HG02981 (cell line): ENCODE results near the gene TMEM222.
"Not testable (repeated sequence)": the region's sequence is repeated elsewhere in the genome, so short reads cannot be mapped to it uniquely, and the experiment has no call there.

Source experiments
- ATAC-seq: cut with Tn5 transposase; IDR thresholded peaks from one replicate; pipeline ENCODE4 v1.9.1; 2021; ENCODE audit warnings: mild to moderate bottlenecking, moderate library complexity; ENCODE audit not compliant: unreplicated experiment

The TMEM222 gene

GRCh38 chr1:27321813-27322568, at the start of gene TMEM222:
Gene TMEM222 (plus strand): TSS chr1:27322163. CDS start chr1:27322198, 35 bp downstream.
- peak; percentile 94 for ATAC-seq

GRCh38 chr1:27274204-27274603, 47.8 kb upstream of the TMEM222 start:
- no peak for ATAC-seq

- no peak for ATAC-seq
Measured at GRCh38 chr1:27275696-27276095, 46.3 kb upstream of the TMEM222 start.

DNA sequence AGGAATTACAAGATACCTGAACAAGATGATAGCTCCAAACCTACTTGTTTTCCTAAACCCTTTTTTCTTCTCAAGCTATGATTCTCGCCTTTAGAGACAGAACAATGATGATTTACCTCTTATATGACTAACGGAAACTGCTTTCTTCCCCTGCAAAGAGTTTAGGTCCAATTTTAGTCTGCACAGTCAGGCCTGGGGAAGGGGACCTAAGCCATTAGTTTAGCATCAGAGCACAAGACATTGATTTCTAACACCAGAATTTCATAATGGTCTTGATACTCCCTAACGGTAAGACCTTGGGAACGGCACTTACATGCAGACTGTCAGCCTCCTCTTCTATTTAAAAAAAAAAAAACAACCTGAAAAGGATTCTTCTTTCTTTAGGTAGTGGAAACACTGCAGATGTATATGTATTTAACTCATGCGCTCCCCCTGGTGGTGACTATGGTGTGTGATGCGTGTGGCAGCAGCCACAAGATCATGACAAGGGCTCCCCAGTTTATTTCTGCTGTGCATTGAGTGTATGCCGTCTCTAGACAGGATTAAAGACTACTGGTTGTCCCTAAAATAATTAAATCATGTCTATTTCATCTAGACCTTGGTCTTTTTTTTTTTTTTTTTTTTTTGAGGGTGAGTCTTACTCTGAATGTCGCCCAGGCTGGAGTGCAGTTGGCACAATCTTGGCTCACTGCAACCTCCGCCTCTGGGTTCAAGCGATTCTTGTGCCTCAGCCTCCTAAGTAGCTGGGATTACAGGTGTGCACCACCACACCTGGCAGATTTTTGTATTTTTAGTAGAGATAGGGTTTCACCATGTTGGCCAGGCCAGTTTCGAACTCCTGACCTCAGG, 37.3 kb upstream of the TMEM222 start:
- ATAC-seq, result no peak

- ATAC-seq, result no peak
Measured at GRCh38 chr1:27285274-27285660, 36.7 kb upstream of the TMEM222 start.

- not testable (repeated sequence) for ATAC-seq
Measured at GRCh38 chr1:27285821-27286220, 36.1 kb upstream of the TMEM222 start.

DNA sequence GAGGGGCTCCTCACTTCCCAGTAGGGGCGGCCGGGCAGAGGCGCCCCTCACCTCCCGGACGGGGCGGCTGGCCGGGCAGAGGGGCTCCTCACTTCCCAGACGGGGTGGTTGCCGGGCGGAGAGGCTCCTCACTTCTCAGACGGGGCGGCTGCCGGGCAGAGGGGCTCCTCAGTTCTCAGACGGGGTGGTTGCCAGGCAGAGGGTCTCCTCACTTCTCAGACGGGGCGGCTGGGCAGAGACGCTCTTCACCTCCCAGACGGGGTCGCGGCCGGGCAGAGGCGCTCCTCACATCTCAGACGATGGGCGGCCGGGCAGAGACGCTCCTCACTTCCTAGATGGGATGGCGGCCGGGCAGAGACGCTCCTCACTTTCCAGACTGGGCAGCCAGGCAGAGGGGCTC, 32.8 kb upstream of the TMEM222 start:
- not testable (repeated sequence) for ATAC-seq

DNA sequence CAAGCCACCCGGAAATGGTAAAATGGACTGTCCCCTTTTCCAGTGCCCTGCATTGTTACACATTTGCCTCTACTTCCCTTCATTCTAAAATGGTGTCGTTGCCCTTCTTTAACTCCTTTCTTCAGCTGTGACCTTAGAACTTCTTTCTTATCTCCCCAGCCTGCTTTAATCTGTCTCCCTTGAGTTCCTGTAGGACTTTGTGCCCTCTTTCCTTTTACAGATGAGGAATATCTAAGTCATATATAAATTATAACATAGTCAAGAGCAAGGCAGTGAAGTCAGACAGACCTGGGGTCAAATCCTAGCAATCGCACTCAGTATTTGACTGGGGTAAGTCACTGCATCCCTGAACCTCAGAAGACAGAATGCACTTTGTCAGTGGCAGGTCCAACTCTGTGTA, 31.4 kb upstream of the TMEM222 start:
- no peak for ATAC-seq

DNA sequence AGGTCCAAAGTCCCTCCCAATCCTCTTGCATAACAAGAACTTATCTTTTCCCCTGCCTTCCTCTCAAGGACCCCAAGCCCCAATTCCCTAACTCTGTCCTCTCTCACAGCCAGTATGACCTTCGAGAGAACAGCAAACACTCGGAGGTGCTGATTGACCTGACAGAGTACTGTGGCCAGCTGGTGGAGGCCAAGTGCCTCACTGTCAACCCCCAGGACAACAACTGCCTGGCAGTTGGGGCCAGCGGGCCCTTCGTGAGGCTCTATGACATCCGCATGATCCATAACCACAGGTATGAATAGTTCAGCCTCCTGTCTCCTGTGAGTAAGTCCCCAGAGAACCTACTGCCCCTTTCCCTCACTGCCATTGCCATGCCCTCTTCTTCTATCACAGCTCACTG, 29.9 kb upstream of the TMEM222 start:
- ATAC-seq, result no peak

- no peak for ATAC-seq
Measured at GRCh38 chr1:27293915-27294314, 28.0 kb upstream of the TMEM222 start.

GRCh38 chr1:27296773-27297291, 25.1 kb upstream of the TMEM222 start:
- ATAC-seq, result no peak

DNA sequence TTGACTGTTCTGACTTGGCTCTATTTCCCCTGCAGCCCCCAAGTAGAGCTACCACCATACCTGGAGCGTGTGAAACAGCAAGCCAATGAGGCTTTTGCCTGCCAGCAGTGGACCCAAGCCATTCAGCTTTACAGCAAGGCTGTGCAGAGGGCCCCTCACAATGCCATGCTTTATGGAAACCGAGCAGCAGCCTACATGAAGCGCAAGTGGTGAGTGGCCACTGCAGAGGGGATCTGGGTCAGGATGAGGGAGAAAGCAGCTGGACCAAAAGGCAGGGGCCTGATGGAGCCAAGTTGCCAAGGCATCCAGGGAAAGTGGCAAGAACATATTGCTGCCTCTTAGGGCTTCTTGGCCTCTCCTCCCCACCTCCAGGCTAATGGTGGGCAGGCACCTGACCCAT, 24.1 kb upstream of the TMEM222 start:
- no peak for ATAC-seq

- ATAC-seq, result no peak
Measured at GRCh38 chr1:27298632-27299384, 23.2 kb upstream of the TMEM222 start.

DNA sequence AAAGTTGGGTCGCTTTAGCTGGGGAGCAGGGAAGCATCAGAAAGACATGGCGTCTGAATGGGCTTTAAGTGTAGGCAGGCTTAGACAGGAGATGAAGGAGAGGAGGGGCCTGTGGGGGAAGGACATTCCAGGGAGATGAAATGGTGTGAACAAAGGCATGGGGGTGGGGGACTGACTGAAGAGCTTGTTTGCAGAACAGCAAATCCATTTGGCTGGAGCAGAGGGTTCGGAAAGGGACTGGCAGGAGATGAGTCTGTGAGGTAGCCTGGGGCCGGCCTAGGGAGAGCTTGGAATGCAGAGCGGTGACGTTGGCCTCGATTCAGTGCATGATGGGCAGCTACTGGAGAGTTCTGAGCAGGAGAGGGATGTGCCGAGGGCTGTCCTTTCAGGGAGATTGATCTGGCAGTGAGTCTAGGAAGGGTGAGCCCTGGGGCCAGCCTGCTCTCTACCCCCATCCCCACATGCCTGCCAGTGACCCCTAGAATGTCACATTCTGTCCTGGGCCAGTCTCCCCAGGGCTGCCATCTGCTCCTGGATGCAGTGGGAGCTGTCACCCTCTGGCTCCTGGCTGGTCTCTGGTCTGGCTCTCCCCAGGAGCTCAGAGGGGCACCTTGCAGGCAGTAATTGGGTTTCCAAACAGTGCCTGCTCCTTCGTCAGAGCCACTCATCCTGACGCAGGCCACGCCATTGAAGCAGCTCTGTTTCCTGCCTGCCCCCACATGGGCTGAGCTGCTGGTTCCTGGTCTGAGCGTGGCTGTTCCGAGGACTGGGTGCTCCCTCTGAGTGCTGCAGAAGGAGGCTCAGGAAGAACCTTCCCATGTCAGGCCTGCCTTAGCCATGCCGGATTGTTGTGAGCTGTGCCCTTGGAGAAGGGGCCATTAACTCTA, 22.3 kb upstream of the TMEM222 start:
- ATAC-seq, result no peak

DNA sequence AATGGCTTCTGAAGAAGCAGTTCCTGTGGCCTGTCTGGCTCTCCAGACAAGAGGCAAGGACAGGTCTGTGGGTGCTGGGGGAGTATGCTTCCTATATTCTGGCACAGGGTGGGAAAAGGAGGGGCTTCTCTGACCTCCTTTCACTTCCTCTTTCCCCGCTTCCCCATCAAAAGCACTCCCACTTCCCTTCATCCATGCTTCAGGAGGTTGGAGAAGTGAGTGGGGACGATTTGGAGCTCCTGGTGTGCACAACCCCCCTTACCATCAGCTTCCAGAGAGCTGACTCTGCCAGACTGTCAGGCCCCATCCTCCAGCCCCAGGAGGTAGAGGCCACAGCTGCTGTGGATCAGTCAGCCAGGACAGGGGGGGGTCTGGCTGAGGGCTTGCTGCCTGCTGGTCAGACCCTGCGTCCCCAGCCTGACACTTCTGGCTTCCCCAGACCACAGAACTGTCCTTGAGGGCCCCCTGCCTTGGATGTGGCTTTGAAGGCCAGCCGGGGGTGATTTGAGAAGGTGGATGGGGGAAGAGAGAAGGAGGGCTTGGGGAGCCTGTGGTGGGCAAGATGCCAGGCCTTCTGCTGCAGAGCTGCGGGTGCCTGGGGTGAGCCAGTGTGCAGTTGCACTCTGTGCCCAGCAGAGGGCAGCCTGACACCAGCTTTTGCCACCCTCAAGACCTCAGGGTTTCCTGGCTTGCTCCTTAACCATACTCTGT, 21.5 kb upstream of the TMEM222 start:
- peak; percentile 47 for ATAC-seq

GRCh38 chr1:27301052-27301422, 20.9 kb upstream of the TMEM222 start:
- no peak for ATAC-seq

DNA sequence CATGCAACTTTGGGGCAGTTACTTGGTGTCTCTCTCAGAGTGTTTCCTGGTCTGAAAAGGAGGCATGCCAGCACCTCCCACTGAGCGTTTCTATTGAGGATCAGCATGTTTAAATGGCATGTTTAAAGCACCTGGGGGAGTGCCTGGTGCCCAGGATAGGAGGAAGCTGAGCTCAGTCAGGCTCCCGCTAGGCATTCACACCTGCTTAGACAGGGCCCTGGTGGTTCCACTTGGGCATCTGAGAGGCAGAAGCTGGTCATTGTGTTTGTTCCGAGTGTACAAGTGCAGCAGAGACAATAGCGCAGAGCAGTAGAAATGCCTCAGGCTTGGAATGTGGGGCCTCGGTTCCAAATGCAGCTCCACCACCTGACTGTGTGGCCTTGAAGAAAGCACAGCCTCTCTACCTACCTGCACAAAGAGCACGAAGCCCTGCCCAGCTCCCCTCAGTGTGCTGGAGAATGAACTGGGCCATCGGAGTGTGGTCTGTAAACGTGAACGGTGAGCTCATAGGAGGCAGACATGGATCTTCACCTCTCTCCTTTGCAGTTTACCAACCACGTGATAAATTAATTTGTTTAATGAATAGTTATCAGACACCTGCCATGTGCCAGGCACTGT, 20.3 kb upstream of the TMEM222 start:
- ATAC-seq, result no peak

GRCh38 chr1:27302612-27303011, 19.4 kb upstream of the TMEM222 start:
- no peak for ATAC-seq

DNA sequence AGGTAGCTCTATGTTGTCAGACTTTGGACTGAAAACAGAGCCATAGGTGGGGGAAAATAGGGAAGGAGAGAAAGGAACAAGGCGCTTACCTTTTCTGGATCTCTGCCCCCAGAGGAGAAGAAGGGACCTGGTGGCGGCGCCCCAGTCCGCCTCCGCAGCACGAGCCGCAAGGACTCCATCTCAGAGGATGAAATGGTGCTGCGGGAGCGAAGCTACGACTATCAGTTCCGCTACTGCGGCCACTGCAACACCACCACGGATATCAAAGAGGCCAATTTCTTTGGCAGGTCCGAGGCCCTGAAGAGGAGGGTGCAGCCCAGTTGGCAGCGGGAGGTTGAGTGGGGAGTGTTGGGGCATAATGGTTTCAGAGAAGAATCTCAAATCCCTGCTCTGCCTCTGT, 18.5 kb upstream of the TMEM222 start:
- ATAC-seq, result no peak
